Measurements from ENCODE around the gene KISS1. TPM values are rescaled to one million over a fixed set of nuclear protein-coding genes. Genes with fewer than 3 reads are reported as not detected.
A peak's percentile ranks its signal among the peaks of the same experiment; 100 is the strongest.

Gene KISS1
- total and polyA plus RNA-seq, 2 of the 4 experiments (the other 2 are of a cell fraction): 11.7 to 27.3 TPM

DNA sequence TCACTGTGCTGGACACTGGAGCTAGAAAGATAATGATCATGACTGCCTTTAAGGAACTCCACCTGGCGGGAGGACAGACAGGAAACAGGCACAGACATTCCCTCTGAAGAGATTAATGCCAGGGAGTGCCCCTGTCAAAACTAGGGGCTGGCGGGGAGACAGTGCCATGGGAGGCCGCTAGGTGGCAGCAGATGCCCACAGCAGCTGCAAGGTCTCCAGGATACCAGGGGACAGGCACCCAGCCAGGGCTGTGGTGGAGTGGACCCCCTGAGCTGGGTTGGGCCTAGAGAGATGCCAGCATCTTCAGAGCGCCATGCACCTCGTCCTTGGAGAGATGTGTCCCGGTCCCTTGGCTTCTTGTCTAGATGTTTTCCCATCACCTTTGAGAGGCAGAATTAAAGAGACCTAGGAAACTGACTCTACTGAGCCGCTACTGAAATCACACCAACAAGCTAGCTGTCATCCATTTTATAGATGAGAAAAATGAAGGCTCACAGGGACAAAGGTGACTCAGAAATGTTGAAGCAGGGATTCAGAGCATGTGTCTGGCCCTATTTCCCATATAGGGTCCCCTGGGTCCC, 33.7 kb downstream of the KISS1 start:
- dilution Hi-C loops (cut with HindIII; ENCODE audit: low sequenced_read_pairs, unreplicated experiment): loop anchor here (25.0 kb wide), 1 partner anchor 225 kb away; no protein-coding TSS in a partner anchor
- POLR2A ChIA-PET (ENCODE audit: unreplicated experiment): no interaction called here
- 0 out of 2 replicates have a peak overlapping the region, but pooled peaks have one; percentile 52 for H3K14ac ChIP-seq (replicated peaks; ENCODE audit: low read depth, low read length)
- TF ChIP-seq RAD21 (IDR thresholded peaks at IDR 0.05; ENCODE audit: low read length) (peak; percentile 99), FOS (IDR thresholded peaks at IDR 0.05; ENCODE audit: low read depth, low read length) (no peak), RCOR1 (IDR thresholded peaks at IDR 0.05; ENCODE audit: insufficient replicate concordance, low read length) (no peak), CEBPB (IDR thresholded peaks at IDR 0.05; ENCODE audit: low read depth, low read length) (no peak), MXI1 (IDR thresholded peaks at IDR 0.05; ENCODE audit: borderline replicate concordance, low read depth, low read length) (no peak), MAFK (IDR thresholded peaks at IDR 0.05; ENCODE audit: low read depth, low read length) (no peak), RFX5 (IDR thresholded peaks at IDR 0.05; ENCODE audit: low read depth, low read length) (no peak), CHD1 (IDR thresholded peaks at IDR 0.05; ENCODE audit: low read depth, low read length) (no peak), BHLHE40 (IDR thresholded peaks at IDR 0.05; ENCODE audit: low read depth, low read length) (no peak), SMC3 (IDR thresholded peaks at IDR 0.05; ENCODE audit: low read depth, low read length) (peak; percentile 93), MAZ (IDR thresholded peaks at IDR 0.05; ENCODE audit: borderline replicate concordance, low read depth, low read length) (0 out of 2 replicates have a peak, but pooled peaks have one; percentile 42), POLR2A (IDR thresholded peaks at IDR 0.05; ENCODE audit: low read depth, low read length) (peak; percentile 58)
- TF ChIP-seq, protein P1, sequence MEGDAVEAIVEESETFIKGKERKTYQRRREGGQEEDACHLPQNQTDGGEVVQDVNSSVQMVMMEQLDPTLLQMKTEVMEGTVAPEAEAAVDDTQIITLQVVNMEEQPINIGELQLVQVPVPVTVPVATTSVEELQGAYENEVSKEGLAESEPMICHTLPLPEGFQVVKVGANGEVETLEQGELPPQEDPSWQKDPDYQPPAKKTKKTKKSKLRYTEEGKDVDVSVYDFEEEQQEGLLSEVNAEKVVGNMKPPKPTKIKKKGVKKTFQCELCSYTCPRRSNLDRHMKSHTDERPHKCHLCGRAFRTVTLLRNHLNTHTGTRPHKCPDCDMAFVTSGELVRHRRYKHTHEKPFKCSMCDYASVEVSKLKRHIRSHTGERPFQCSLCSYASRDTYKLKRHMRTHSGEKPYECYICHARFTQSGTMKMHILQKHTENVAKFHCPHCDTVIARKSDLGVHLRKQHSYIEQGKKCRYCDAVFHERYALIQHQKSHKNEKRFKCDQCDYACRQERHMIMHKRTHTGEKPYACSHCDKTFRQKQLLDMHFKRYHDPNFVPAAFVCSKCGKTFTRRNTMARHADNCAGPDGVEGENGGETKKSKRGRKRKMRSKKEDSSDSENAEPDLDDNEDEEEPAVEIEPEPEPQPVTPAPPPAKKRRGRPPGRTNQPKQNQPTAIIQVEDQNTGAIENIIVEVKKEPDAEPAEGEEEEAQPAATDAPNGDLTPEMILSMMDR (conservative IDR thresholded peaks at IDR 0.05; ENCODE audit: low read depth, low read length): peak; percentile 99
- TF ChIP-seq, protein P2, sequence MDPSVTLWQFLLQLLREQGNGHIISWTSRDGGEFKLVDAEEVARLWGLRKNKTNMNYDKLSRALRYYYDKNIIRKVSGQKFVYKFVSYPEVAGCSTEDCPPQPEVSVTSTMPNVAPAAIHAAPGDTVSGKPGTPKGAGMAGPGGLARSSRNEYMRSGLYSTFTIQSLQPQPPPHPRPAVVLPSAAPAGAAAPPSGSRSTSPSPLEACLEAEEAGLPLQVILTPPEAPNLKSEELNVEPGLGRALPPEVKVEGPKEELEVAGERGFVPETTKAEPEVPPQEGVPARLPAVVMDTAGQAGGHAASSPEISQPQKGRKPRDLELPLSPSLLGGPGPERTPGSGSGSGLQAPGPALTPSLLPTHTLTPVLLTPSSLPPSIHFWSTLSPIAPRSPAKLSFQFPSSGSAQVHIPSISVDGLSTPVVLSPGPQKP (IDR thresholded peaks at IDR 0.05; ENCODE audit: borderline replicate concordance, low read depth, low read length): no peak

More for the DNA sequence above, 33.7 kb downstream of the KISS1 start:
- WGBS, 2 experiments (ENCODE audit: extremely low coverage in 2 of 2, insufficient read length in 1 of 2): 0% methylated on average over 3 of the region's 7 CpGs; no CpG with 5 or more reads in 1 of the 2 experiments
- Histone ChIP-seq H3K4me2 (ENCODE audit: low read depth, low read length) (no peak overlapping the region), H3K4me1 (ENCODE audit: control insufficient read depth, insufficient read depth, low read length) (no peaks in the 10 kb centered on the region), H2BK5ac (ENCODE audit: low read depth, low read length, poor library complexity, severe bottlenecking) (no peak overlapping the region), H3K9me3 (ENCODE audit: control insufficient read depth, insufficient read depth, low read length) (no peaks in the 10 kb centered on the region), H4K5ac (ENCODE audit: low read depth, low read length) (no peak overlapping the region), H3K4ac (ENCODE audit: low read depth, low read length) (peak overlapping the region; percentile 58; the same call in 1 of the 2 replicates), H3K18ac (ENCODE audit: low read depth, low read length) (no peak overlapping the region), H4K20me1 (ENCODE audit: insufficient read depth, low read length) (no peaks in the 10 kb centered on the region), H4K8ac (ENCODE audit: low read depth in 2 of 2, low read length in 2 of 2) (peak overlapping the region in 1 of 2 experiments; percentile 11; a peak in 1 of 4 replicates), H3K36me3 (ENCODE audit: control insufficient read depth, insufficient read depth, low read length) (no peaks in the 10 kb centered on the region), H3K9ac (ENCODE audit: low read depth, low read length) (no peak overlapping the region), H2BK120ac (ENCODE audit: low read depth, low read length) (peak overlapping the region; percentile 81; the same call in 1 of the 2 replicates), H3K9me1 (ENCODE audit: insufficient read depth, low read length) (no peaks in the 10 kb centered on the region), H3K56ac (ENCODE audit: extremely low read depth, insufficient read depth, low read length) (no peak overlapping the region), H2AK5ac (ENCODE audit: low read depth, low read length) (peak overlapping the region; percentile 86), H2BK20ac (ENCODE audit: low read depth, low read length) (peak overlapping the region; percentile 75; the same call in 1 of the 2 replicates), H3K79me1 (ENCODE audit: low read depth in 1 of 2, low read length in 2 of 2) (no peaks in the 10 kb centered on the region), H3K27me3 (ENCODE audit: control insufficient read depth, insufficient read depth, low read length) (peaks cover 1% of the 10 kb centered on the region; the same call in 1 of the 2 replicates), H2AK9ac (replicated peaks; ENCODE audit: low read depth, low read length, poor library complexity) (peak overlapping the region; percentile 94), H4K91ac (ENCODE audit: insufficient read depth, low read depth, low read length) (0 out of 2 replicates have a peak overlapping the region, but pooled peaks have one; percentile 43), H3K23ac (ENCODE audit: low read depth, low read length) (no peak overlapping the region), H2BK15ac (ENCODE audit: low read depth, low read length) (peak overlapping the region; percentile 3; the same call in 1 of the 3 replicates), H3K27ac (ENCODE audit: insufficient read depth, low read length) (no peak overlapping the region), H2AFZ (replicated peaks; ENCODE audit: low read length, poor library complexity) (peak overlapping the region; percentile 60), H3K4me3 (ENCODE audit: insufficient read depth, low read depth, low read length) (no peak overlapping the region)
- in situ Hi-C loops (cut with MboI; ENCODE audit: low sequenced_read_pairs): no loop called here
- CTCF ChIA-PET: interaction anchor here (0.5 to 2.6 kb wide), 21 partner anchors 8 to 341 kb away, joined by 3 to 32 read pairs (median 4); partner anchors contain the start of genes GOLT1A, KISS1 and PLEKHA6
- no TSS peak for BruUV-seq (replicated peaks)
- intact Hi-C loops (cut with micrococcal nuclease): loop anchor here (1.0 to 5.0 kb wide), 4 partner anchors 45 to 340 kb away; no protein-coding TSS in a partner anchor
- ATAC-seq (ENCODE audit: low read depth) (peak; percentile 98), DNase-seq (peak; percentile 56)

All from IMR-90 (cell line).